Effector CD8-positive, alpha-beta T cell (primary cell): ENCODE results near the gene SIRPA.

Source experiments
- DNase-seq: peaks from one replicate; lab custom pipeline; 2025; lab: John Stamatoyannopoulos, UW
- total RNA-seq, 4 experiments: gene quantifications; one replicate each; lab custom pipeline; 2026; lab: John Stamatoyannopoulos, UW

SIRPA gene
- 0 to 0.18 (median 0) reads per million in 4 experiments for total RNA-seq

DNA sequence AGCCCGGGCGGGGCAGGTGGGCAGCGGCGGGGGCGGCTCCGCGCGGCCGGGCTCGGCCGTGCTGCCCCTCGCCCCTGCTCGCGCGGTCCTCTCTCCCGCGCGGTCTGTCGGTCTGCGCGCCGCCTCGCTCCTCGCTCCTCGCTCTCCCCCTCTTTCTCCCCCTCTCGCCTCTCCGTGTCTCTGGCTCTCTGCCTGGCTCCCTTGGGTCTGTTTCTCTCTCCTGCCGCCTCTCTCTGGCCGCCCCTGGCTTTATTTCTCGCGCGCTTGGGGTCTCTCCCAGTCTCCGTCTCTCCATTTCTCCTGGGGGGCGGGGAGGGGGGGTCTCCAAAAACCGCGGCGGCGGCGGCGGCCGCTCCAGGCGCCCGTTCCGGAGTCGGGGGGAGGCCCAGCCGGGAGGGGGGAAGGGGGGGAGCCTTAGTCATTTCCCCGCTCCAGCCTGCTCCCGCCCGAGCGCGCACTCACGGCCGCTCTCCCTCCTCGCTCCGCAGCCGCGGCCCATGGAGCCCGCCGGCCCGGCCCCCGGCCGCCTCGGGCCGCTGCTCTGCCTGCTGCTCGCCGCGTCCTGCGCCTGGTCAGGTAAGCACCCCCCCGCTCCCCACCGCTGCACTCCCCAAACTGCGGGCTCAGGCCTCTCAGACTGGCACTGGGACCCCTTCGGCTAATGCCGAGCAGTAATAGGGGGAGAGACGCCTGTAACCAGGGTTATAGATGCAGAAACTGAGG is at the start of gene SIRPA:
SIRPA (plus strand) TSS at position 457 of the 723 bp plus-strand sequence; CDS start at position 498, 41 bp downstream.
- no peak for DNase-seq

DNA sequence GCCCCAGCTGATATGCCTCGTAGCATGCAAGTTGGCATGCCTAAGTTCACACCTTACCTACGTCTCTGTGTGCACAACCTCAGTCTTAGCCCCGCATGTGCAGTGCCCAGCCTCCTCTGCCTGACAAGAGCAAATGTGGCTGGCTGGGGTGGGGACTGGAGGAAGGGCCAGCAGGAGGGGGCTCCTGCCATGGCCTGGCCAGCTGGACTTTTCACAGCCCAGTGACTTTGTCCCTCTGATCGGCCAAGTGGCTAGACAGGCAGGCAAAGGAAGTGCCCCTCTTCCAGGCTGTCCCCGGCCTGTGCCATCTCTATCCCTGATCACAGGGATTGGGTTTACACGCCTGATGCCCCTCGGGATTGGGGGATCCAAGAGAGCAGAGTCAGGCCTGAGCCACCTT is 49.5 kb upstream of the SIRPA start:
- no peak for DNase-seq

DNA sequence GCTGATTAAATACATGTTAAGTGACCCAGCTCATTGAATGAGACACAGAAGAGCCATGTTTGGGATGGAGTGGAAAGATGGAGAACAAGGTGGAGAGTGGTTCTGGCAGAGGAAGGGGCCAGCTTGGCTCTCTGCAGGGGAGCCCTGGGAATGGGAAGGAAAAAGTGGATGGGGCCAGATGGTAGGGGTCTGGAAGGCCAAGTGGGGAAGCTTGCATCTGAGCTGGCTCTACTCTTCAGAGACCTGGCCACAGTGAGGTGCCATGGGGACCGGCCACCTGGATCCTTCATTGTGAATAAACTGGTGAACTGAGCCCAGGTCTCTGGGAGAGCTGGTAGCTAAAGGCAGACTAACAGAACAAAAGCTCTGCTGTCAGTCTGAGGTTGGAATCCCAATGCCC is 48.9 kb upstream of the SIRPA start:
- DNase-seq: no peak

GRCh38 chr20:1846876-1847275 is 48.3 kb upstream of the SIRPA start:
- no peak for DNase-seq

DNA sequence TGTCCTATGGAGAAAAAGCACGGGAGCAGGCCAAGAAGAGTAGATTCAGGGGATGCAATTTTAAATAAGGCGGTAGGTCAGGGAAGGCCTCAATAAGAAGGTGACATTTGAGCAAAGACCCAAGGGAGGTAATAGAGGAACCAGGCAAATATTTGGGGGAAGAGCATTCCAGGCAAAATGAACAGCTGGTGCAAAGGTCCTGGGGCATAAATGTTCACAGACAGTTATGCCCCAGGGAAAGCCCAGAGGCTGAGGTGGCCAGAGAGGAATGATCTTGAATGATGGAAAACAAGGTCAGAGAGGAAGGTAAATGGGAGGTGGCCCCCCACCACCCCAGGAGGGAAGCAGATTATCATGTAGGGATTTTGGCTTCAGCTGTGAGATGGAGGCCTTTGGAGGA is 47.4 kb upstream of the SIRPA start:
- no peak for DNase-seq

DNA sequence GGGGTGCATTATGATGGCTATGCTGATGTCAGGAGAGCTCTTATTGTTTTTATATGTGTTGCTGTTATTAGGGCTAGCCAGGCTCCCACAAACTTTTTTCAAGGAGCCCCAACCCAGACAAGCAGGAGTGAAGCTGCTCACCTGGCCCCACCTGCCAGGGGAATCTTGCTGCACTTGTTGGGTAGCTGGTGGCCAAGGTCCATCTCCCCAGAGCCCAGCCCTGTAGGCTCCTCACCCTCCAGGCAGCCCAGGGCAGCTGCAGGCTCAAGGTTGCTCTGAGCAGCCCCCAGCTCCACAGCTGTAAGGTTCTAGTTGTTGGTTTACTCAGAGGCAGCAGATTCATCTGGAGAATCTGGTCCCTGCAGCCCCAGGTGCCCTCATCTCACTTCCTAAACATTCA is 46.8 kb upstream of the SIRPA start:
- DNase-seq: no peak

DNA sequence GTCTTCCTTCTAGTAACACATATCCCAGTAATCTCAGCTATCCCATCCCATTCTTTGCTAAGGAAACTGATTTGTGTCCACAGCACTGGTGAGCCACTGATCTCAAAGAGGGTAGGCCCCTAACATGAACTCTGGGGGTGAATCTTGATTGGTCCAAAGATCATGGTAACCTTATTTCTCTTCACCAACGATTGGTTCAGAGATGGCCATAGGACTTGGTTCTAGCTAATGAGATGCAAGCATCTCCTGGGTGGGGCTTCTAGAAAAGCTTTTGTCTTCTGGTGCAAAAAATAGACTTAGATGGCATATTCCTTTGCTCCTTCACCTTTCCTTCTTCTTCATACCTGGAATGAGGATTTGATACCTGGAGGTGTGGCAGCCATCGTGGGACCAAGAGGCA is 43.8 kb upstream of the SIRPA start:
- DNase-seq: no peak

DNA sequence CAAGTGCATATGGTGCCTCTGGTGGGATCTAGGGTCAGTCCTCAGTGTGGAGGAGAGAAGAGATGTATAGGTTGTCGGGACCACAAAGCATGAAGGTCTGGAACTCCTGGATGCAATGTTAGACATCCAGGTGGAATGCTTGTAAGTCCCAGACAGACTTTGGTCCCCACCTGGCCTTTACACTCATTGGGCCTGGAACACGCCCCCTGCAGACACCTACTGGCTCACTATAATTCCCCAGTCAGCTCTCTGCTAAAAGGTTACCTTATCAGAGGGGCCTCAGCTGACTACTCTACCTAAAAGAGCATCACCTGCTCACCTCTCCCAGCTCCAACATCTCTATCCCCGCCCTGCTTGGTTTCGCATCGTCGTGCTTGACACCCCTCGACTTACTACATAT is 41.7 kb upstream of the SIRPA start:
- no peak for DNase-seq

DNA sequence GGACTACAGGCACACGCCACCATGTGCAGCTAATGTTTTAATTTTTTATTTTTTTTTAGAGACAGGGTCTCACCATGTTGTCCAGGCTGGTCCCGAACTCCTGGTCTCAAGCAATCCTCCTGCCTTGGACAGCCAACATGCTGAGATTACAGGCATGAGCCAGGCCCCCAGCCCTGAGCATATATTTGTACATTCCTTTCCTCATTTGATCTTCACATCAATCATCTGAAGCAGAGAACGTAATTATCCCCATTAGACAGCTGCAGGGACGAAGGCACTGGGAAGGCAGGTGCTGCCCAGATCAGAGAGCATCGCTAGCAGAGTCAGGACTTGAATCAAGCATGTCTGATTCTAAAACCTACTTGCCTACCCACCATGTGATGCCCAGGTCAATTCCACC is 41.0 kb upstream of the SIRPA start:
- DNase-seq: no peak

GRCh38 chr20:1855109-1855508 is 40.1 kb upstream of the SIRPA start:
- no peak for DNase-seq

DNA sequence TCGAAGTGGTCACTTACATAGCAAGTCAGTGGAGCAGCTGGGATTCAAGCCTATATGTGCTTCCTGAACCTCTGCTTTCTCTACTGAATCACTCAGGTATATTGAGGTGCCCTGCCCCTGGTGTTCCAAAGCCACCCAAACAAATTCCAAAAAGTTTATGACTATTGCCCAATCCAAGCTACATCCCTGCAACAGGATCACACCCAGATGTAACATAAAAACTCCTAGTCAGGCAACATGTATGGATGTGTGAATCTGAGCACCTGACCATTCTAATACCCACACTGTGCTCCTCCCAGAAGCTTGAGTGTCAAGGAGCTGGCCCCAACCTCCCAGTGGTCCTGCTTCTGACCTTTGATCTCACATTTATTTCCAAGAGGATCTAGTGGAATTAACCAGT is 39.5 kb upstream of the SIRPA start:
- no peak for DNase-seq

- DNase-seq: no peak
Measured at GRCh38 chr20:1856424-1856823, 38.8 kb upstream of the SIRPA start.

DNA sequence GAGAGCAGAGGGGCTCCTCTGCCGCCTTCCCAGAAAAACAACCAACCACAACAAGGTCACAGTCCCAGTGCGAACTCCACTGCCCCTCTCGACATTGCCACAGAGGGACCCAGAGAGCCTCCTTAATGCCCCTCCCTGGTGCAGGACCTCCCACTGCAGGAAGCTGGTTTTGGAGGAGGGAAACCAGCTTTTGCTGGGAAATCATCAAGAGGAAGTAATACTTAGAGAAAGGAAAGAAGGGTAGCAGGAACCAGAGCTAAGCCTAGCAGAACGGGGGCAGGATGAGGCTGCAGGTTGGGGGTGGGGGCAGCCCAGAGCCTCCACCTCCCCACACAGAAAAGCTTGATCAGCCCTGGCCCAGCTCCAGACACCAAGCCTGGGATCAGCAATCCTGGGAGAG is 37.7 kb upstream of the SIRPA start:
- no peak for DNase-seq

- DNase-seq: no peak
Measured at GRCh38 chr20:1858871-1859270, 36.3 kb upstream of the SIRPA start.

GRCh38 chr20:1860446-1860845 is 34.8 kb upstream of the SIRPA start:
- no peak for DNase-seq

DNA sequence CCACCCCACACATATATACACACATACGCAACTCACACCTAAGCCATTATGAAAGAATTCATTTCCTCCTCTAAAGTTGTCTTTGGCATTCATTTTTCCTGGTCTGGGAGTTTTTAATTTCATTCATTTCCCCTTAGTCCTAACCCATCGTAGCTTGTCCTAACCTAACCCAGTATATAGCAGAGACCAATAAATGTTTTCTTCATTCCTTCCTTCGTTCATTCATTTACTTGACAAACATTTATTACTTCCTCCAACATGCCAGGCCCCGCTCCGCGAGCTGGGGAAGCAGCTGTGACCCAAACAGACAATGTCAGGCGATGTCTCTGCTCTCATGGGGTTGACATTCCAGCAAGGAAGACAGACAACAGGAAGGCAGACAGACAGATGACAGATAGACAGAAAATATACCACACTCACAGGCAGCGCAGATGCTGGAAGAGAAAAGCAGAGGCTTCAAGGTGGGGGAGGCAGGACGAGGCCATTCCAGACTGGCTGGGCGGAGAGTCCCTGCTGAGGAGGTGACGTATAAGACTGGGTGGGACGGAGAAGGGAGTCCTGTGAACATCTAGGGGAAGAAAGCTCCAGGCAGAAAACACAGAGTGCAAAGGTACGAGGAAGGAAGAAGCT is 33.7 kb upstream of the SIRPA start:
- DNase-seq: no peak

- no peak for DNase-seq
Measured at GRCh38 chr20:1861996-1862662, 33.1 kb upstream of the SIRPA start.

GRCh38 chr20:1862663-1863053 is 32.5 kb upstream of the SIRPA start:
- no peak for DNase-seq

GRCh38 chr20:1863296-1863695 is 31.9 kb upstream of the SIRPA start:
- no peak for DNase-seq

DNA sequence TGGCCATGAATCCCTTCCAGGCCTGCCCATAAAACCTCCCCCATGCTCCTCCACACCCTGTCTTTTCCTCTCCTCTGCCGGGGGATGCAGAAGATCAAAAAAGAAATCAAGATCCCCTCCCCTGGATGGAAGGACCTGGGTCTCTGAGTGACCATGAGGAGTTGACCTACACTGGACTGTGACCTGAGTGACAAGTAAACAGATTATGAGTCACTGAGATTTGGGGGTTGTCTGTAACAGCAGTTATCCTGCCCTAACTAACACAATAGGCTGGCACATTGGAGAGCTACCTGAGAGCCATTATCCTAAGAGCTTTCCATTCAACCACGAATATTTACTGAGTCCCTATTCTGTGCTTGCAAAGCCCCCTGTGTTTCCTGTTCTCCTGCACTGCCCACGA is 28.4 kb upstream of the SIRPA start:
- no peak for DNase-seq

GRCh38 chr20:1867495-1868260 is 27.5 kb upstream of the SIRPA start:
- DNase-seq: no peak

DNA sequence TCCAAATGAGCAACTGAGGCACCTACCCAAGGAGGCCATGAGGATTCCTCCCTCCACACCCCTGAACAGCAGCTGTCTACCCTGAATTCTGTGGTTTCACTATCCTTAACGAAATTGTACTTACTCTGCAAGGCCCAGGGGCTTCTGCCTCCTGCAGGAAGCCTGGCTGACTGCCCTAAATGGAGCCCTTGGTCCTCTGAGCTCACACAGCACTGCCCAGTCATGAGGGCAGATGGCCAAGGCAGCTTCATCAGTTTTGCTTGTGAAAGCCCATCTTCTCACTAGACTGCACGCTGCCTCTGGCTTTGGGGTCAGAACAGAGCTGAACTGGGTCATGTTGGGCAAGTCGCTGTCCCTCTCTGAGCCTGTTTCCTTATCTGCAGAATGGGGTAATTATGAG is 26.4 kb upstream of the SIRPA start:
- no peak for DNase-seq

DNA sequence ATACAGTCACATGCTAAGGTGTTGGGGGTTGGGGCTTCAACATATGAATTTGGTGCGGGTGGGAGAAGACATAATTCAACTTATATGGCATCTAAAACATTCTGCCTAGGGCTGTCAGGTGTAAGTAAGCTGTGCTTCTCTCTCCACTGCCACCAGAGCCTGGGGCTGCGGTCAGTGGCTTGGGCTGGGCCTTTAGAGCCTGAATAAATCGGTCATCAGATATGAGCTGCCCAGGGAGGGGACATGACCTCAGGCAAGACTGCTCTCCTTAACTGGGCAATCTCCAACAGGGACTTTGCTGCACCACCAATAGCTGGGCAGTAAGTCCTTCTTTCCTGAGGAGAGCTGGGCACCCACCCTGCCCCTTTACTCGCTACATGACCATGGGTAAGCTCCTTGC is 24.9 kb upstream of the SIRPA start:
- DNase-seq: no peak
